Central memory CD8-positive, alpha-beta T cell (primary cell): ENCODE results near the gene DDAH1.

ENCODE experiments used
- ATAC-seq: fragments of 150-1000 bp; cut with Tn5 transposase; replicated peaks from 2 replicates; pipeline ENCODE4 v1.10.0; 2022; ENCODE audit warnings: mild to moderate bottlenecking, moderate FRiP score, moderate number of reproducible peaks; ENCODE audit not compliant: poor library complexity, severe bottlenecking; ENCODE audit errors: extremely low read depth
- DNase-seq, 2 donors: peaks; one replicate each; pipeline ENCODE4 v3.0.0; 2021; ENCODE audit warnings: low spot score in 2 of 2
- H3K27ac Mint-ChIP-seq: one replicate; pipeline ENCODE4 v1.8.0; 2022; ENCODE audit warnings: low read depth, mild to moderate bottlenecking, moderate library complexity, mixed read lengths
- H3K27me3 Mint-ChIP-seq: one replicate; pipeline ENCODE4 v1.8.0; 2022; ENCODE audit warnings: mixed read lengths
- H3K36me3 Mint-ChIP-seq: one replicate; pipeline ENCODE4 v1.8.0; 2022; ENCODE audit warnings: mild to moderate bottlenecking, moderate library complexity, mixed read lengths; ENCODE audit not compliant: insufficient read depth
- H3K4me1 Mint-ChIP-seq: one replicate; pipeline ENCODE4 v1.8.0; 2022; ENCODE audit warnings: mixed read lengths
- H3K4me3 Mint-ChIP-seq: one replicate; pipeline ENCODE4 v1.8.0; 2022; ENCODE audit warnings: mild to moderate bottlenecking, moderate library complexity, mixed read lengths
- H3K9me3 Mint-ChIP-seq: one replicate; pipeline ENCODE4 v1.8.0; 2022; ENCODE audit warnings: mixed read lengths

The DDAH1 gene

DNA sequence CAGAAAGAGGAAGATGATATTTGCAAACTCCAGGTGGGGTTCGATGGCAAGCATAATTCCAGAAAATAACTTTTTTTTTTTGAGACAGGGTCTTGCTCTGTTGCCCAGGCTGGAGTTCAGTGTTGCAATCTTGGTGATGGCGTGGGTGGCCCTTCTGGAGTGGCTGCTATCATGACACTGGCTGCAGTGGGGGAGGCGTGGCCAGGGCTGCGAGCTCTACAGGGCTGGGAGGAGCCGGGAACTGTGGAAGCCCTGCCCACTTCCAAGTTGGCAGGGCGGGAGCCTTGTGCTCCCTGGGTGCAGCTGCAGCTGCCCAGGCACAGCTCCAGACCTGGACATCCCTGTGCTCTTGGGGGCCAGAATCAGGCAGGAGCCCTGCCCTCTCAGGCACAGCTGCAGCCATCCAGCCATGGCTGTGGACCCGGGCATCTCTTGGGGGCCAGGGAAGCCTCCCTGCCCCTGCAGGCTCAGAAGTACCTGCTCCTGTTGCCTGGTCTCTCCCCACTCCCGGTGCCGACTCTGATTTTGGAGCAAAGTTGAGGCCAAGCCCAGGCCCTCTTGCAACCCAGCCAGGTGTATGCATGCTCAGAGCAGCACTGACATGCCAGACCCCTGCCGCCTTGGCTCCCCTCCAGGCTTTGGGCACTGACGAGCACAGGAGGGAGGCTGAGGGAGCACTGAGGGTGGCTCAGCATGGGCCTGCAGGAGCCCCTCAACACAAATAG is 181.3 kb downstream of the DDAH1 start:
- no peak overlapping the region for H3K4me3 Mint-ChIP-seq
- no peaks in the 10 kb centered on the region for H3K9me3 Mint-ChIP-seq
- H3K4me1 Mint-ChIP-seq: peaks cover 6% of the 10 kb centered on the region
- no peaks in the 10 kb centered on the region for H3K27me3 Mint-ChIP-seq
- no peak for ATAC-seq
- peaks cover 3% of the 10 kb centered on the region for H3K36me3 Mint-ChIP-seq
- H3K27ac Mint-ChIP-seq: no peak overlapping the region
- DNase-seq: no peak

DNA sequence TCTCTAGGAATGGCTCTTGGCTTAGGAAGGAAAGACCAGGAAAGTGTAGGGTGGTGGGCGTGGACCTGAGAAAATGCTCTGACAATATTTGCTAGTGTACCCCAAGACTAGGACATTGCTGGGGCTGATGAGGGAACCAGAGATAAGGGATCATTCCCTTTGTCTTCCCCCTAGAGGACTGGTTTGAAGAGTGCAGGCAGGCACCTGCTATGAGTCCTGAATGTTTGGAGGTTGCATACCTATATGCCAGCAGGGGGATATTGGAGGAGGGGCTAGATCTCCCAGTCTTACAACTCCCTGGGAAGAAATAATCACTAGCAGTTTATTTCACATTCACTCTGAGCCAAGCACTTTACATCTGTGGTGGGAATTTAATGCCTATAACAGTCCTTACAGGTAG is 182.5 kb downstream of the DDAH1 start:
- Mint-ChIP-seq H3K36me3 (peaks cover 3% of the 10 kb centered on the region), H3K9me3 (no peaks in the 10 kb centered on the region), H3K4me1 (peaks cover 7% of the 10 kb centered on the region), H3K4me3 (no peak overlapping the region), H3K27ac (no peak overlapping the region), H3K27me3 (no peaks in the 10 kb centered on the region)
- DNase-seq: no peak
- ATAC-seq: no peak

DNA sequence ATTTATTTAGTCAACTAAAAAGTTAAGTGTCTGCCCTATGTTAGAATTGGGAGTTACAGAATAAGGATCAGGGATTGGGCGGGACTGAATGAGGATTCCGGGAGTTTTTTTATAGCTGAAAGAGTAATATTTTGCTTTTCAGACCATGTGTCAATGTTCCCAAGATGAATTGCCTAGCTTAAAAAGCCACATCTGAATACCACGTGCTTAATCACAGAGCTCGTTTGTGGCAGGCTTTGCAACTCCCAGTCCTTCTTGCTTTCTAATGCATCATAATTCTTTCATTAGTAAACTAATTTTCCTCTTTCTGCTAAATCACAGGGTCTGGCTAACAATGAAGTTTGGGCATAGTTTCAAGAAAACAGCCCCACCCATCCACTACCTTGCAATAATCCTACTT is 184.3 kb downstream of the DDAH1 start:
- H3K9me3 Mint-ChIP-seq: no peaks in the 10 kb centered on the region
- H3K27me3 Mint-ChIP-seq: no peaks in the 10 kb centered on the region
- no peak for ATAC-seq

DNA sequence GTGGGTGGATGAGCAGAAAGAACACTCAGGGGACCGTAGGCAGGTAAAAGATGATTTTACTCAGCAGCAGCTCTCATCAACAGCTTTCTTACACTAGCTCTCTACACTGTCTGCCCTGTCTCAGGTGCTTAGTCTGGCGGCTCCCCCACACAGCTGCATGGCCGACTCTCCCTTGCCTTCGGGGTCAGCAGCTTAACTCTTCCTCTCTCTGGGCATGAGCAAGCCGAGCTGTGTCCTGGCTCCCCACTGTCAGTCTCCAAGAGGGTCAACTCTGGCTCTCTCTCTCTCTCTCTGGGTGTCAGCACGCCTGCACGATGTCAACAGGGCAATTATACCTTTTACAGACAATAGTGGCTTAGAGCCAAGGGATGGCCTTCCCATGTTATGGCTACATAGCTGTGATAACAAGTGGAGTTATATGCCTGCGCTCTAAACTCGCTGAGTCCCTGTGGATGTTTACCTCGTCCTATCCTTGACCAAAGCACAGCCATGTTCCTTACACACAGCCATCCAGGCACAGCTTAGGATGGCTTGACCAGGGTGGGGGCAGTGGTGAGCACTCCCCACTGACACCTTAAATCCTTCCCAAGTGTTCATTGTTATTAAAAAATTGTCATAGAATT is 185.4 kb downstream of the DDAH1 start:
- Mint-ChIP-seq H3K36me3 (peaks cover 7% of the 10 kb centered on the region), H3K4me1 (peaks cover 24% of the 10 kb centered on the region), H3K4me3 (no peak overlapping the region), H3K9me3 (no peaks in the 10 kb centered on the region), H3K27ac (no peak overlapping the region), H3K27me3 (no peaks in the 10 kb centered on the region)
- no peak for DNase-seq
- ATAC-seq: no peak

More for the DNA sequence above, 184.3 kb downstream of the DDAH1 start:
- peaks cover 14% of the 10 kb centered on the region for H3K4me1 Mint-ChIP-seq
- DNase-seq: no peak
- H3K27ac Mint-ChIP-seq: no peak overlapping the region
- no peak overlapping the region for H3K4me3 Mint-ChIP-seq
- H3K36me3 Mint-ChIP-seq: peaks cover 7% of the 10 kb centered on the region

DNA sequence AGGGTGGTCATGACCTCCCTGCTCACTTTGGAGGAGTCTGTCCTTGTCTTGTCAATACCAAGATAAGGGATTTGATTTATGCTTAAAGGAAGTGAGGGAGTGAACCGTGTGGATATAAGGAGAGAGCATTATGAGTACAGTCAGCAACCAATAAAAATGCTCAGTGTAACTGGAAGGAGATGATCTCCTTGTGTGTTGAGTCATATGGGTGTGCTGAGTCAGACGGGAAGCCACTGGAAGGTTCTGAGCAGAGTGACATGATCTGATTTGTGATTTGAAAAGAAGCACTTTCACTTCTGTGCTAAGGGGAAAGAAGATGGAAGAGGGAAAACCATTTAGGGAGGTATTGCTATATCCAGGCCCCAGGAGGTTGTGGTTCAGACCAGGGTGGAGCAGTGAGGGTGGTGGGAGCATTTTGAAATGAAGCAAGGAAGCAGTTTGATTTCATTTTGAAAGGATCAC is 186.1 kb downstream of the DDAH1 start:
- H3K4me3 Mint-ChIP-seq: no peak overlapping the region
- no peaks in the 10 kb centered on the region for H3K9me3 Mint-ChIP-seq
- H3K36me3 Mint-ChIP-seq: peaks cover 7% of the 10 kb centered on the region
- peaks cover 31% of the 10 kb centered on the region for H3K4me1 Mint-ChIP-seq
- ATAC-seq (no peak), DNase-seq (no peak)
- no peak overlapping the region for H3K27ac Mint-ChIP-seq
- H3K27me3 Mint-ChIP-seq: no peaks in the 10 kb centered on the region

DNA sequence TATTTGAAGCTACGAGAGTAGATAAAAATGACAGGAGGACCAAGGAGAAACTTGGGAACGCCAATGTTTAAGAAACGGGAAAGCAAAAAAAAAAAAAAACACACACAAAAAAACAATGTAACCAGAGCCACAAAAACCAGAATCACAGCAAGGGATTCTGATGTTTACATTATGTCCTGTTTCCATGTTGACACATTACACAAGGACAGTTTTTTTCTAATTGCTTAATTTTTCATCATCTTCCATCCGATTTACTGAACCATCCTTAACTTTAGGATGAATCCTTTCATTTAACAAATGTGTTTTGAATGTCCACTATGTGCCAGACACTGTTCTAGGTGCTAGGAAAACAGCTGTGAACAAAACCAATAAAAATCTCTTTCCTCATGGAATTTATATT is 187.2 kb downstream of the DDAH1 start:
- Mint-ChIP-seq H3K9me3 (no peaks in the 10 kb centered on the region), H3K4me1 (peaks cover 42% of the 10 kb centered on the region), H3K36me3 (peaks cover 7% of the 10 kb centered on the region), H3K27ac (no peak overlapping the region), H3K27me3 (no peaks in the 10 kb centered on the region), H3K4me3 (no peak overlapping the region)
- no peak for ATAC-seq
- DNase-seq: no peak

DNA sequence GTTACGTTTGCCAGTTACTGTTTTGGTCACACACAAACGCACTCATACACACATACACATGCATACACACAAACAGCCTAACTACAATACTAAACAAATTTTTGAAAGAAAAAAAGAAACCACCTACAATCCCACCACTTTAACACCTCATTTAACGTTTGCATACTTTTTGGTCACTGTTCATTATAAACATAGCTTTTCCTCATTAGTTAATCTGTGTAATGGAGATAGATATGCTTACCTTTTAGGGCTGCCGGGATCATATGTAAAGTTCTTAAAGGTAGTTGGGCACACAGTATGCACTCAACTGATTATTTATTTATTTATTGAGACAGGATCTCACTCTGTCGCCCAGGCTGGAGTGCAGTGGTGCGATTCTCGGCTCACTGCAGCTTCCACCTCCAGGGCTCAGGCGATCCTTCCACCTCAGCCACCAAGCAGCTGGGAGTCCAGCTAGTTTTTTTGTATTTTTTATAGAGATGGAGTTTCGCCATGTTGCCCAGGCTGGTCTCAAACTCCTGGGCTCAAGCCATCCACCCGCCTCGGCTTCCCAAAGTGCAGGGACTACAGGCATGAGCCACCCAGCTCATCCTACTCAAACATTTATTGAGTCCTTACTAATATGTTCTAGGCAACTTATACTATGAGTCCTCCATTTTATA is 187.8 kb downstream of the DDAH1 start:
- Mint-ChIP-seq H3K27me3 (no peaks in the 10 kb centered on the region), H3K36me3 (peaks cover 7% of the 10 kb centered on the region), H3K27ac (peak overlapping the region; percentile 91), H3K9me3 (no peaks in the 10 kb centered on the region), H3K4me3 (peak overlapping the region; percentile 80), H3K4me1 (peaks cover 45% of the 10 kb centered on the region)
- ATAC-seq (no peak), DNase-seq (no peak)

DNA sequence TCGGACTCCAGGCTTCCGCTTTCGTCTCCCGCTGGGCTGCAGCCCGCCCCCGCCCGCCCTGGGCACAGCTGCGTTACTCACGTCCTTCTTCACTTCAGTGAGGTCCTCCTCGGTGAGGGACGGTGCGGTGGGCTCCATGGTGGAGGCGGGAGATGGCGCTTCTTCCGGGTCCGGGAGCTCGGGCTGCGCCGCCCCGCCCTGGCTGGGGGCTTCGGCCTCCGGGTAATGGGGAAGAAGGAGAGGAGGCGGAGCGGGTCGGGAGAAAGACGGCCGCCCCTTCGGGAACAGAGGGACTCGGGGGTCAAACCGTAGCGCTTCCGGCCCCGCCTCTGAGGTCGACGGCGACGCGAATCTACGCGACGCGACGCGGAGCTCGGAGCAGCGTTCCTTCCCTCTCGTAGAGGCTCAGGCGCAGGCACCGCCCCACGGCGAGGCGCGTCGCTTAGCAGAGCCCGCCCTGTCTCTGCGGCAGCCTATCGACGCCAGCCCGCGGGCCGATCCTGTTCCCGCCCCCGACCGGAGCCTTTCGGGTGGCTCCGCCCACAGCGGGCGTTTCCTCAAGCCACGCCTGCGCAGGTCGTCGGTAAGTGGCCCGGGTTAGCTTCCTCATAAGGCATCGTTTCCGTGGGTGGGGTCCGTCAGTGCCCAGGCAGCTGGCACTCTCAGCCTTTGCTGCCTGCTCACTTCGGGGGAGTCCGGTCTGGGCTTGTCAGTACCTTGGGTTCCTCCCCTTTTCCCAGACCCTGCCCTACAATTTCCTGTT is 188.6 kb downstream of the DDAH1 start, which contains the start of gene BCL10:
TSS of gene BCL10 (minus strand) at position 418 of the 763 bp plus-strand sequence. CDS start at position 138, 280 bp downstream.
- H3K27me3 Mint-ChIP-seq: no peaks in the 10 kb centered on the region
- H3K9me3 Mint-ChIP-seq: no peaks in the 10 kb centered on the region

DNA sequence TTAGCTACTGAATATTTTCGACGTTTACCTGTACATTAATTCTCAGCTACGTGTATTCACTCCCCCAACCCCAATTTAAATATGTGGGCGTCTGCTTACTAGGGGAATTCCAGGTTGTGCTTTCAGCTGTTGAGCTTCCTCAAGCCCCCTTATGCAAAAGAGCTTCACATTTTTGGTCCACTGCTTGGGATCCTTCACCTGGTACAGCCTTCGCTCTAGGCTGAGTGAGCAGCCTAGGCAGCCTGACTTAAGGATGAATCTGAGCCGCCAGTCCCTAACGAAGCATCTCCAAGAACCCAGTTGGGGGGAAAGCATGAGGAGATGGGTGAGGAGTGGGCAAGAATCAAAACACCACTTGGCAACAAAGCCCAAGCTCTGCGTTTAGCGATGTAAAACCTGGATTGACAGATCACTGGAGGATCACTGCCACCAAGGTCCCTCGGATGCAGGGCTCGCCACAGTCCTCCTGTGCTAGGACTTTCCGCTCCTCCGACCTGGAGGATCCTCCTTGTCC is 189.2 kb downstream of the DDAH1 start:
- Mint-ChIP-seq H3K27ac (peak overlapping the region; percentile 91), H3K4me3 (peak overlapping the region; percentile 80), H3K9me3 (no peaks in the 10 kb centered on the region), H3K4me1 (peaks cover 55% of the 10 kb centered on the region), H3K36me3 (peaks cover 12% of the 10 kb centered on the region), H3K27me3 (no peaks in the 10 kb centered on the region)
- ATAC-seq (no peak), DNase-seq (no peak)

More for the DNA sequence above, 188.6 kb downstream of the DDAH1 start, which contains the start of gene BCL10:
- H3K4me1 Mint-ChIP-seq: peaks cover 49% of the 10 kb centered on the region
- ATAC-seq (peak; percentile 98), DNase-seq (peak; percentile 96 to 98)
- H3K36me3 Mint-ChIP-seq: peaks cover 7% of the 10 kb centered on the region
- peak within 1 kb of the TSS; percentile 80 for H3K4me3 Mint-ChIP-seq
- H3K27ac Mint-ChIP-seq: peak within 1 kb of the TSS; percentile 91

DNA sequence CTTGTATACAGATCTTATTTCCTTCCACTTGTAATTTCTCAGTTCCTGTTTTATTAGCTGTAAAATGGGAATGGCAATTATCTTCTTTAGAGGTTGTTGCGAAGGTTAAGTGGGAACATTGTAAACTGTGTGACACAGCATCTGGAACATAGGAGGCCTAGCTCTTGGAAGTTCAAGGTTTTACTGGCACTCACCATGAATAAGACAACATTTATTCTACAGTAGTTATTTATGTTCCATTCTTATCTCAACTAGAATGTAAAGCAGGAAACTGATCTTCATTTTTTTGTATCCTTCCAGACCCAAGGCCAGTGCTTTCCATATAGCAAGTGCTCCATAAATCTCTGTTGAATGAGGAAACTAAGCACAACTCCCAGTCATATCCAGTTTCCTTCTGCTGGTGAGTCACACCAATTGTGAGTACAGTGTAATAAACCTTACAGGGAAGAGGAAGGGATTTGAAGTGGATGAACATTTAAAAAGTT is 189.9 kb downstream of the DDAH1 start:
- Mint-ChIP-seq H3K27ac (peak overlapping the region; percentile 91), H3K4me3 (peak overlapping the region; percentile 80), H3K27me3 (no peaks in the 10 kb centered on the region), H3K36me3 (peaks cover 19% of the 10 kb centered on the region), H3K4me1 (peaks cover 55% of the 10 kb centered on the region), H3K9me3 (no peaks in the 10 kb centered on the region)
- no peak for DNase-seq
- ATAC-seq: no peak

DNA sequence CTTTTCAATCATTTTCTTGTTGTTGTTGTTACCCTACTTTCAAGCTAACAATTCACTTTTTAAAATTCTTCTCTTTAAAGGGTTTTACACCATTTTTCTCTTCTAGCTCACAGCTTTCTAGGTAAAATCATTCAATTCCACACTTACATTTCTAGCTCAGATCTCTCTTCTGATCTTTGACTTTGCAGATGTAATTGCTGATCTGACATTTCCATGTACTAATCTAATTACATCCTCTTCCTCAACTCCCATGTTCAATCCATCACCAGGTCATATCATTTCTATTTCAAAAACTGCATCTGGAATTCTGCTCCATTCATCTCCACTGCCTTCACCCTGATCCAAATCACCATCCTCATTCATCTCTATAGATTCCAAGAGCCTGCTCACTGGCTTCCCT is 191.6 kb downstream of the DDAH1 start:
- H3K36me3 Mint-ChIP-seq: peaks cover 31% of the 10 kb centered on the region

More for the DNA sequence above, 191.6 kb downstream of the DDAH1 start:
- Mint-ChIP-seq H3K9me3 (no peaks in the 10 kb centered on the region), H3K4me3 (no peak overlapping the region), H3K27ac (peak overlapping the region; percentile 5), H3K4me1 (peaks cover 58% of the 10 kb centered on the region), H3K27me3 (no peaks in the 10 kb centered on the region)
- ATAC-seq (no peak), DNase-seq (no peak)
